Diencephalon (tissue), 1 donor: Measurements from ENCODE around the gene MVP. TPM values are rescaled to one million over a fixed set of nuclear protein-coding genes. Genes with fewer than 3 reads are reported as not detected.

ENCODE experiments used
- small RNA-seq: library from RNA; depleted of rRNA; stranded (forward); fragments of <200 nt; gene quantifications from one replicate; pipeline ENCODE3, GENCODE V24; 2014
- total RNA-seq: library from RNA; depleted of rRNA; stranded (reverse); fragments of >200 nt; gene quantifications from one replicate; pipeline ENCODE4 v1.2.3, GENCODE V29; 2014

The MVP gene
- total RNA-seq, result 9.2 TPM

GRCh38 chr16:29820271-29820701 is at the start of gene MVP:
MVP (plus strand) TSS chr16:29820462; CDS start chr16:29830550, 10,088 bp downstream.

DNA sequence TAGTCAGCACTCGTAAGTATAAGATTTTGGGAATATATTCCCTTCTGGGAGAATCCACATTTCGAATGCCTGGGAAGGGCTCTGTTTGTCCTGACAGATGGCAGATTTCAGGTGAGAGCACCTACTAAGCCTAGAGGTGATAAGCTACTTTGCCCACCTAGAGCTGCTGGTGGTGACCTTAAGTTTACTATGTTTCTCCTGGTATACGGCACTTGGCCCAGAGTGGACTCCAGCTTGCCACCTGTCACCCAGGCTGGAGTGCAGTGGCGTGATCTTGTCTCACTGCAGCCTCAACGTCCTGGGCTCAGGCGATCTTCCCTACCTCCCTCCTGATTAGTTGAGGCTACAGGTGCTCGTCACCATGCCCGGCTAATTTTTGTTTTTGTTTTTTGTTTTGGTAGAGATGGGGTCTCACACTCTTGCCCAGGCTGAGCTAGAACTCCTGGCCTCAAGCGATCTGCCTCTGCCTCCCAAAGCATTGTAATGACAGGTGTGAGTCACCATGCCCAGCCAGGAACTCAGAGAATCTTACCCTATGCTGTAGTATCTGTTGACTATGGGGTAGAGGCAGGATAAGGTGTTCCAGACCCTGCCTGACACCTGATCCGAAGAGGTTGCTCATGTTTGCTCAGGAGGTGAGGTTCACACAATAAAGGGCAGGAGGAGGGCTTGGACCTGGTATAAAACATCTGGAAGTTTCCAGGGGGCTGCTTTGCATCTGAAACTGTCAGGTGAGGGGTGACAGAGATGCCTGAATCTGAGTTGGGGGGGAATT is 42.5 kb upstream of the MVP start, which contains the start of gene ZG16:
TSS of gene ZG16 (plus strand) at position 681 of the 775 bp plus-strand sequence. CDS start 1,011 bp downstream, outside the sequence.

GRCh38 chr16:29790183-29790948 is 29.9 kb upstream of the MVP start, which contains the start of gene KIF22:
KIF22 (plus strand) TSS chr16:29790751; CDS start chr16:29790760, 9 bp downstream.

DNA sequence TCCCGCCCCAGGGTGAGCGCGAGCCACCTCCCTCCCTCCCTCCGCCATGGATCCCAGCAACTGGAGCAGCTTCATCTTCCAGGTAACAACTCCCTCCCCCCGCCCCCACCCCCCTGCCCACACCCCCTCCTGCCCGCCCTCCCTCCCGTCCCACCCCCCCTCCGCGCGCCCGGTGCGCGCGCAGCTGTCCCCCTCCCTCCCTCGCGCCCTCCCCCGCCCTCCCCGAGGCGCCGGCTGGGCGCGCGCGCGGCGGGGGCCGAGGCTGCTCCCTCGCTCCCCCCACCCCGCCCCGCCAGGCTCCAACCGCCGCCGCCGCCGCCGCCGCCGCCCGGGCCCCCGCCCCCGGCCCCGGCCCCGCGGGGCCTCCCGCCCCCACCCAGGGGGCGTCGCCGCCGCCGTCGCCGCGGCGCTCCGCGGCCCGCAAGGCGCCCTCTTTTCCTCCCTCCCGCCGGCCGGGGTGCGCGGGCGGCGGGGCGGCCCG is 14.1 kb upstream of the MVP start, which contains the start of gene MAZ:
TSS of gene MAZ (plus strand) at position 431 of the 481 bp plus-strand sequence. CDS start 173 bp downstream, outside the sequence.

GRCh38 chr16:29811896-29812665 is 8.2 kb upstream of the MVP start, which contains the start of gene PRRT2:
PRRT2 (plus strand) TSS chr16:29812193; CDS start chr16:29813055, 862 bp downstream.

GRCh38 chr16:29815793-29816693 is 4.2 kb upstream of the MVP start, which contains the start of gene PAGR1:
PAGR1 (plus strand) TSS chr16:29816152; CDS start chr16:29816526, 374 bp downstream.

GRCh38 chr16:29862884-29863668 is 42.8 kb downstream of the MVP start, which contains the start of gene CDIPT:
CDIPT (minus strand) TSS chr16:29863226; CDS start chr16:29862857, 369 bp downstream.

Small RNA genes lying within 50 kb of the gene (small RNA-seq; reads per million reads assigned to genes)
- gene AC009133.6, result not detected
- not detected for gene AC120114.4

Other genes with a start within 250 kb of the MVP start
- gene SPN, start 157.2 kb upstream of the MVP start, total RNA-seq, result 0.23 TPM
- 4.8 TPM for gene QPRT, start 141.3 kb upstream of the MVP start, total RNA-seq
- gene C16orf54, start 74.5 kb upstream of the MVP start, total RNA-seq, result 0.69 TPM
- gene ZG16, start 42.2 kb upstream of the MVP start, total RNA-seq, result not detected
- gene KIF22, start 29.7 kb upstream of the MVP start, total RNA-seq, result 48.0 TPM
- 275 TPM for gene MAZ, start 13.9 kb upstream of the MVP start, total RNA-seq
- 34.1 TPM for gene PRRT2, start 8.3 kb upstream of the MVP start, total RNA-seq
- 10.6 TPM for gene PAGR1, start 4.3 kb upstream of the MVP start, total RNA-seq
- 61.1 TPM for gene CDIPT, start 42.8 kb downstream of the MVP start, total RNA-seq
- 88.1 TPM for gene SEZ6L2, start 79.1 kb downstream of the MVP start, total RNA-seq
- gene ASPHD1, start 80.0 kb downstream of the MVP start, total RNA-seq, result 14.8 TPM
- gene KCTD13, start 105.8 kb downstream of the MVP start, total RNA-seq, result 21.5 TPM
- 35.1 TPM for gene TMEM219, start 141.6 kb downstream of the MVP start, total RNA-seq
- 71.3 TPM for gene TAOK2, start 153.4 kb downstream of the MVP start, total RNA-seq
- gene HIRIP3, start 175.2 kb downstream of the MVP start, total RNA-seq, result 12.0 TPM
- gene INO80E, start 175.8 kb downstream of the MVP start, total RNA-seq, result 27.7 TPM
- 12.5 TPM for gene DOC2A, start 190.6 kb downstream of the MVP start, total RNA-seq
- not detected for gene C16orf92, start 202.7 kb downstream of the MVP start, total RNA-seq
- 24.7 TPM for gene TLCD3B, start 210.8 kb downstream of the MVP start, total RNA-seq
- 186 TPM for gene ALDOA, start 245.3 kb downstream of the MVP start, total RNA-seq